NCI-H69 (cell line): ENCODE data around the gene PTPRC.

Source experiments
- DNase-seq: peaks from one replicate; lab custom pipeline; 2025; lab: John Stamatoyannopoulos, UW

Gene PTPRC

GRCh38 chr1:198761859-198762616 is 123.2 kb downstream of the PTPRC start:
- no peak for DNase-seq

- peak; percentile 53 for DNase-seq
Measured at GRCh38 chr1:198763298-198763714, 124.5 kb downstream of the PTPRC start.

- DNase-seq = no peak
Measured at GRCh38 chr1:198764748-198765147, 125.9 kb downstream of the PTPRC start.

- DNase-seq = no peak
Measured at GRCh38 chr1:198765416-198765815, 126.6 kb downstream of the PTPRC start.

- DNase-seq = peak; percentile 82
Measured at GRCh38 chr1:198771563-198772153, 132.8 kb downstream of the PTPRC start.

GRCh38 chr1:198772626-198773025 is 133.8 kb downstream of the PTPRC start:
- DNase-seq = no peak

- DNase-seq = no peak
Measured at GRCh38 chr1:198773030-198773429, 134.2 kb downstream of the PTPRC start.

GRCh38 chr1:198773523-198773922 is 134.7 kb downstream of the PTPRC start:
- no peak for DNase-seq

- DNase-seq = no peak
Measured at GRCh38 chr1:198774421-198774820, 135.6 kb downstream of the PTPRC start.

GRCh38 chr1:198775606-198776005 is 136.8 kb downstream of the PTPRC start:
- DNase-seq = peak; percentile 31

GRCh38 chr1:198776602-198777029 is 137.8 kb downstream of the PTPRC start:
- DNase-seq = no peak

GRCh38 chr1:198778049-198778448 is 139.2 kb downstream of the PTPRC start:
- no peak for DNase-seq

GRCh38 chr1:198780376-198780775 is 141.5 kb downstream of the PTPRC start:
- no peak for DNase-seq

- peak; percentile 69 for DNase-seq
Measured at GRCh38 chr1:198788561-198789064, 149.8 kb downstream of the PTPRC start.

- no peak for DNase-seq
Measured at GRCh38 chr1:198793714-198794113, 154.9 kb downstream of the PTPRC start.

- DNase-seq = no peak
Measured at GRCh38 chr1:198794498-198794897, 155.7 kb downstream of the PTPRC start.

- DNase-seq = no peak
Measured at GRCh38 chr1:198797656-198798055, 158.8 kb downstream of the PTPRC start.

- peak; percentile 51 for DNase-seq
Measured at GRCh38 chr1:198798923-198799386, 160.1 kb downstream of the PTPRC start.

GRCh38 chr1:198805498-198806151 is 166.8 kb downstream of the PTPRC start:
- DNase-seq = no peak

- DNase-seq = no peak
Measured at GRCh38 chr1:198806861-198807260, 168.0 kb downstream of the PTPRC start.
